HL-60/S4 (cell line): ENCODE data around the gene HECA.
"Not testable (repeated sequence)": the region's sequence is repeated elsewhere in the genome, so short reads cannot be mapped to it uniquely, and the experiment has no call there.

Source experiments
- in situ Hi-C: fragments of 300-500 bp; cut with MboI; formaldehyde crosslinking; loops from 2 replicates; pipeline ENCODE4 v1.14.3; 2022; ENCODE audit warnings: low sequenced_read_pairs

HECA gene

GRCh38 chr6:139135578-139136545 lies 982 bp downstream of the HECA start:
- in situ Hi-C loops: no loop called here

GRCh38 chr6:139137706-139138105 lies 2.8 kb downstream of the HECA start:
- in situ Hi-C loops: no loop called here

GRCh38 chr6:139140854-139141253 lies 6.0 kb downstream of the HECA start:
- in situ Hi-C loops: not testable (repeated sequence)

- in situ Hi-C loops: no loop called here
Measured at GRCh38 chr6:139142262-139142661, 7.4 kb downstream of the HECA start.

GRCh38 chr6:139143111-139143510 lies 8.2 kb downstream of the HECA start:
- in situ Hi-C loops: no loop called here

GRCh38 chr6:139144490-139145085 lies 9.7 kb downstream of the HECA start:
- in situ Hi-C loops: no loop called here

GRCh38 chr6:139145661-139146060 lies 10.8 kb downstream of the HECA start:
- in situ Hi-C loops: no loop called here

- in situ Hi-C loops: no loop called here
Measured at GRCh38 chr6:139146317-139146726, 11.4 kb downstream of the HECA start.

- in situ Hi-C loops: no loop called here
Measured at GRCh38 chr6:139147628-139148027, 12.7 kb downstream of the HECA start.

GRCh38 chr6:139148557-139149235 lies 13.8 kb downstream of the HECA start:
- in situ Hi-C loops: no loop called here

GRCh38 chr6:139149383-139149782 lies 14.5 kb downstream of the HECA start:
- in situ Hi-C loops: no loop called here

- in situ Hi-C loops: no loop called here
Measured at GRCh38 chr6:139150920-139151319, 16.0 kb downstream of the HECA start.

- in situ Hi-C loops: no loop called here
Measured at GRCh38 chr6:139151425-139152087, 16.7 kb downstream of the HECA start.

- in situ Hi-C loops: no loop called here
Measured at GRCh38 chr6:139152088-139152891, 17.4 kb downstream of the HECA start.

- in situ Hi-C loops: no loop called here
Measured at GRCh38 chr6:139152892-139153271, 18.0 kb downstream of the HECA start.

- in situ Hi-C loops: no loop called here
Measured at GRCh38 chr6:139153855-139154254, 19.0 kb downstream of the HECA start.

- in situ Hi-C loops: no loop called here
Measured at GRCh38 chr6:139154881-139155547, 20.1 kb downstream of the HECA start.

GRCh38 chr6:139156102-139156501 lies 21.2 kb downstream of the HECA start:
- in situ Hi-C loops: no loop called here

- in situ Hi-C loops: no loop called here
Measured at GRCh38 chr6:139156551-139156950, 21.7 kb downstream of the HECA start.

GRCh38 chr6:139157086-139157485 lies 22.2 kb downstream of the HECA start:
- in situ Hi-C loops: not testable (repeated sequence)
